Measurements from ENCODE around the gene KRT3. TPM values are rescaled to one million over a fixed set of nuclear protein-coding genes. Genes with fewer than 3 reads are reported as not detected.

Gene KRT3
- total RNA-seq, 1 experiment from 2014 or later = not detected

GRCh38 chr12:52772772-52773171, 23.1 kb downstream of the KRT3 start:
- ChIA-PET CTCF (interaction anchor here (0.9 to 1.7 kb wide), 3 partner anchors 80 to 107 kb away, joined by 3 to 8 read pairs (median 3); no protein-coding TSS in a partner anchor), POLR2A (no interaction called here)

DNA sequence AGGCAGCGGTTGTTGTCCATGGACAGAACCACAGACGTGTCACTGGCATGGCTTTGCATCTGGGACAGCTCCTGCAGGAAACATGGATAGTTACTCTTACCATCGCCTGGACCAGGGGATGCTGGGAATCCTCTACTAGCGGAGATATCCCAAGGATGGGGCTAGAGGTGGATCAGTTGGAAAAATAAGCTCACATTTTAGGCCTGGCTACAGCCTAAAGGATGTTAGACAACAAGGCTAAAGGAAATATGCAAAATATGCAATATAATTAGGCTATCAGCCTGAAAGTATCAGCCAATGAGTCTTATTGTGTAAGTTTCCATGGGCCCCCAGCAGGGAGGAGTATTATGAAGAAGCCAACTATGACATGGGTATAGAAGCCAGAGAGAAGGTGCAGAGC, 23.7 kb downstream of the KRT3 start:
- no peak overlapping the region for H3K4me3 Mint-ChIP-seq
- H3K27me3 Mint-ChIP-seq (ENCODE audit: low read depth) = peaks cover 4% of the 10 kb centered on the region
- ChIA-PET POLR2A (no interaction called here), CTCF (interaction anchor here (0.9 to 1.7 kb wide), 4 partner anchors 80 to 108 kb away, joined by 3 to 8 read pairs (median 3); no protein-coding TSS in a partner anchor)
- H3K36me3 Mint-ChIP-seq = no peaks in the 10 kb centered on the region
- H3K4me1 Mint-ChIP-seq = no peaks in the 10 kb centered on the region
- ATAC-seq (no peak), DNase-seq (ENCODE audit: low spot score) (no peak)
- H3K27ac Mint-ChIP-seq = no peak overlapping the region
- H3K9me3 Mint-ChIP-seq = peaks cover 8% of the 10 kb centered on the region
- TF ChIP-seq ZNF423 (CRISPR knock-in tag; IDR thresholded peaks at IDR 0.05) = no peak
- TF ChIP-seq RORB (CRISPR knock-in tag; IDR thresholded peaks at IDR 0.05) = no peak
- TF ChIP-seq ZBTB21 (CRISPR knock-in tag; IDR thresholded peaks at IDR 0.05; ENCODE audit: borderline replicate concordance) = no peak
- TF ChIP-seq ZMAT4 (CRISPR knock-in tag; IDR thresholded peaks at IDR 0.05) = no peak
- no peak for TF ChIP-seq ZNF317 (CRISPR knock-in tag; IDR thresholded peaks at IDR 0.05; ENCODE audit: borderline replicate concordance, low read depth)
- TF ChIP-seq, protein P1, sequence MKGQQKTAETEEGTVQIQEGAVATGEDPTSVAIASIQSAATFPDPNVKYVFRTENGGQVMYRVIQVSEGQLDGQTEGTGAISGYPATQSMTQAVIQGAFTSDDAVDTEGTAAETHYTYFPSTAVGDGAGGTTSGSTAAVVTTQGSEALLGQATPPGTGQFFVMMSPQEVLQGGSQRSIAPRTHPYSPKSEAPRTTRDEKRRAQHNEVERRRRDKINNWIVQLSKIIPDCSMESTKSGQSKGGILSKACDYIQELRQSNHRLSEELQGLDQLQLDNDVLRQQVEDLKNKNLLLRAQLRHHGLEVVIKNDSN (CRISPR knock-in tag; IDR thresholded peaks at IDR 0.05) = no peak
- no peak for TF ChIP-seq MYBL2 (CRISPR knock-in tag; IDR thresholded peaks at IDR 0.05)
- no peak for TF ChIP-seq USF2 (CRISPR knock-in tag; IDR thresholded peaks at IDR 0.05)
- no peak for TF ChIP-seq CREM (CRISPR knock-in tag; IDR thresholded peaks at IDR 0.05)
- no peak for TF ChIP-seq NFYB (CRISPR knock-in tag; conservative IDR thresholded peaks at IDR 0.05; ENCODE audit: low read depth)
- no peak for TF ChIP-seq SMAD3 (CRISPR knock-in tag; IDR thresholded peaks at IDR 0.05; ENCODE audit: borderline replicate concordance)

More at GRCh38 chr12:52772772-52773171, 23.1 kb downstream of the KRT3 start:
- no peaks in the 10 kb centered on the region for H3K36me3 Mint-ChIP-seq
- H3K4me1 Mint-ChIP-seq = no peaks in the 10 kb centered on the region
- ATAC-seq (no peak), DNase-seq (ENCODE audit: low spot score) (no peak)
- H3K27me3 Mint-ChIP-seq (ENCODE audit: low read depth) = peaks cover 4% of the 10 kb centered on the region
- TF ChIP-seq ZNF671 (CRISPR knock-in tag; IDR thresholded peaks at IDR 0.05) (no peak), TP53 (CRISPR knock-in tag; IDR thresholded peaks at IDR 0.05) (no peak), PRRX2 (CRISPR knock-in tag; IDR thresholded peaks at IDR 0.05) (no peak), JUN (CRISPR knock-in tag; IDR thresholded peaks at IDR 0.05) (no peak), ZNF416 (CRISPR knock-in tag; IDR thresholded peaks at IDR 0.05) (no peak), ZNF219 (CRISPR knock-in tag; IDR thresholded peaks at IDR 0.05; ENCODE audit: borderline replicate concordance) (no peak), TEAD4 (CRISPR knock-in tag; IDR thresholded peaks at IDR 0.05) (no peak), ATF3 (CRISPR knock-in tag; conservative IDR thresholded peaks at IDR 0.05) (no peak), RORB (CRISPR knock-in tag; IDR thresholded peaks at IDR 0.05) (no peak)
- TF ChIP-seq, protein P2, sequence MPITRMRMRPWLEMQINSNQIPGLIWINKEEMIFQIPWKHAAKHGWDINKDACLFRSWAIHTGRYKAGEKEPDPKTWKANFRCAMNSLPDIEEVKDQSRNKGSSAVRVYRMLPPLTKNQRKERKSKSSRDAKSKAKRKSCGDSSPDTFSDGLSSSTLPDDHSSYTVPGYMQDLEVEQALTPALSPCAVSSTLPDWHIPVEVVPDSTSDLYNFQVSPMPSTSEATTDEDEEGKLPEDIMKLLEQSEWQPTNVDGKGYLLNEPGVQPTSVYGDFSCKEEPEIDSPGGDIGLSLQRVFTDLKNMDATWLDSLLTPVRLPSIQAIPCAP (CRISPR knock-in tag; IDR thresholded peaks at IDR 0.05) = no peak
- TF ChIP-seq, protein P3, sequence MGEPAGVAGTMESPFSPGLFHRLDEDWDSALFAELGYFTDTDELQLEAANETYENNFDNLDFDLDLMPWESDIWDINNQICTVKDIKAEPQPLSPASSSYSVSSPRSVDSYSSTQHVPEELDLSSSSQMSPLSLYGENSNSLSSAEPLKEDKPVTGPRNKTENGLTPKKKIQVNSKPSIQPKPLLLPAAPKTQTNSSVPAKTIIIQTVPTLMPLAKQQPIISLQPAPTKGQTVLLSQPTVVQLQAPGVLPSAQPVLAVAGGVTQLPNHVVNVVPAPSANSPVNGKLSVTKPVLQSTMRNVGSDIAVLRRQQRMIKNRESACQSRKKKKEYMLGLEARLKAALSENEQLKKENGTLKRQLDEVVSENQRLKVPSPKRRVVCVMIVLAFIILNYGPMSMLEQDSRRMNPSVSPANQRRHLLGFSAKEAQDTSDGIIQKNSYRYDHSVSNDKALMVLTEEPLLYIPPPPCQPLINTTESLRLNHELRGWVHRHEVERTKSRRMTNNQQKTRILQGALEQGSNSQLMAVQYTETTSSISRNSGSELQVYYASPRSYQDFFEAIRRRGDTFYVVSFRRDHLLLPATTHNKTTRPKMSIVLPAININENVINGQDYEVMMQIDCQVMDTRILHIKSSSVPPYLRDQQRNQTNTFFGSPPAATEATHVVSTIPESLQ (CRISPR knock-in tag; IDR thresholded peaks at IDR 0.05) = no peak
- no peak overlapping the region for H3K27ac Mint-ChIP-seq
- H3K4me3 Mint-ChIP-seq = no peak overlapping the region
- H3K9me3 Mint-ChIP-seq = peaks cover 8% of the 10 kb centered on the region

All from WTC11 (cell line).